Gastroesophageal sphincter (tissue), 3 donors: ENCODE results near the gene SLC35F3.

ENCODE experiments used
- CTCF ChIP-seq, 4 experiments: fragments of 200-600 bp in 2 of 4; fragments of 450-650 bp in 2 of 4; sonication (generic) in 1 of 4; IDR thresholded peaks; one replicate each; pipeline ENCODE4 v1.5.1; 2017 to 2019; ENCODE audit warnings: antibody characterized with exemption in 4 of 4, mild to moderate bottlenecking in 2 of 4, moderate library complexity in 2 of 4
- POLR2A ChIP-seq, 2 donors: fragments of 450-650 bp; IDR thresholded peaks; one replicate each; pipeline ENCODE4 v1.6.1; 2017; ENCODE audit warnings: antibody characterized with exemption in 2 of 2, mild to moderate bottlenecking in 2 of 2, moderate library complexity in 1 of 2
- POLR2AphosphoS5 ChIP-seq: sonication (generic); formaldehyde crosslinking; IDR thresholded peaks from one replicate; pipeline ENCODE4 v1.6.1; 2017; ENCODE audit warnings: antibody characterized with exemption

GRCh38 chr1:233935297-233935868 is 30.9 kb downstream of the SLC35F3 start:
- no peak for TF ChIP-seq CTCF (IDR thresholded peaks at IDR 0.05)
- TF ChIP-seq POLR2A (IDR thresholded peaks at IDR 0.05) = no peak
- TF ChIP-seq POLR2AphosphoS5 = no peak
